Fibroblast of skin of right quadriceps (primary cell): ENCODE results near the gene SLC49A4.
"Not testable (repeated sequence)": the region's sequence is repeated elsewhere in the genome, so short reads cannot be mapped to it uniquely, and the experiment has no call there.

Experiments used
- DNase-seq: peaks from one replicate; pipeline ENCODE4 v3.0.0-alpha.2; 2013

Gene SLC49A4

GRCh38 chr3:122794779-122795673, at the start of gene SLC49A4:
Gene SLC49A4 (plus strand): TSS chr3:122795069. CDS start chr3:122795193, 124 bp downstream.
- DNase-seq: peak; percentile 65

- DNase-seq: peak; percentile 56
Measured at GRCh38 chr3:122745369-122746021, 49.4 kb upstream of the SLC49A4 start.

- not testable (repeated sequence) for DNase-seq
Measured at GRCh38 chr3:122747295-122747694, 47.6 kb upstream of the SLC49A4 start.

GRCh38 chr3:122748347-122748746, 46.5 kb upstream of the SLC49A4 start:
- DNase-seq: no peak

GRCh38 chr3:122754929-122755328, 39.9 kb upstream of the SLC49A4 start:
- peak; percentile 26 for DNase-seq

- DNase-seq: no peak
Measured at GRCh38 chr3:122755491-122755890, 39.4 kb upstream of the SLC49A4 start.

- DNase-seq: peak; percentile 19
Measured at GRCh38 chr3:122758877-122759560, 35.9 kb upstream of the SLC49A4 start.

GRCh38 chr3:122760453-122761271, 34.2 kb upstream of the SLC49A4 start:
- peak; percentile 39 for DNase-seq

GRCh38 chr3:122766430-122766829, 28.4 kb upstream of the SLC49A4 start:
- no peak for DNase-seq

GRCh38 chr3:122767540-122768372, 27.1 kb upstream of the SLC49A4 start:
- no peak for DNase-seq

GRCh38 chr3:122770521-122771202, 24.2 kb upstream of the SLC49A4 start:
- no peak for DNase-seq

GRCh38 chr3:122772827-122773226, 22.0 kb upstream of the SLC49A4 start:
- DNase-seq: no peak

GRCh38 chr3:122773944-122774509, 20.8 kb upstream of the SLC49A4 start:
- no peak for DNase-seq

- DNase-seq: no peak
Measured at GRCh38 chr3:122774564-122774963, 20.3 kb upstream of the SLC49A4 start.

- no peak for DNase-seq
Measured at GRCh38 chr3:122776675-122777468, 18.0 kb upstream of the SLC49A4 start.

- no peak for DNase-seq
Measured at GRCh38 chr3:122777563-122777962, 17.3 kb upstream of the SLC49A4 start.

- DNase-seq: no peak
Measured at GRCh38 chr3:122782804-122783203, 12.1 kb upstream of the SLC49A4 start.

GRCh38 chr3:122784436-122784835, 10.4 kb upstream of the SLC49A4 start:
- peak; percentile 35 for DNase-seq

- DNase-seq: no peak
Measured at GRCh38 chr3:122785231-122785630, 9.6 kb upstream of the SLC49A4 start.

- DNase-seq: peak; percentile 66
Measured at GRCh38 chr3:122786066-122786465, 8.8 kb upstream of the SLC49A4 start.
